Prostate gland (tissue), 2 donors: ENCODE measurements around the gene PANK4.

Source experiments
- POLR2A ChIP-seq: fragments of 450-650 bp; IDR thresholded peaks from one replicate; pipeline ENCODE4 v1.6.1; 2016; ENCODE audit warnings: antibody characterized with exemption, mild to moderate bottlenecking
- POLR2AphosphoS5 ChIP-seq: sonication (generic); formaldehyde crosslinking; IDR thresholded peaks from one replicate; pipeline ENCODE4 v1.6.1; 2017; ENCODE audit warnings: antibody characterized with exemption
- TF ChIP-seq, protein P1 (sequence below), 4 experiments: fragments of 200-600 bp in 2 of 4; fragments of 450-650 bp in 2 of 4; sonication (generic) in 2 of 4; IDR thresholded peaks; 1 replicate in 3 of 4; 2 replicates in 1 of 4; pipeline ENCODE4 v1.5.1; 2016 to 2019; ENCODE audit warnings: antibody characterized with exemption in 4 of 4, mild to moderate bottlenecking in 2 of 4, moderate library complexity in 2 of 4

DNA sequence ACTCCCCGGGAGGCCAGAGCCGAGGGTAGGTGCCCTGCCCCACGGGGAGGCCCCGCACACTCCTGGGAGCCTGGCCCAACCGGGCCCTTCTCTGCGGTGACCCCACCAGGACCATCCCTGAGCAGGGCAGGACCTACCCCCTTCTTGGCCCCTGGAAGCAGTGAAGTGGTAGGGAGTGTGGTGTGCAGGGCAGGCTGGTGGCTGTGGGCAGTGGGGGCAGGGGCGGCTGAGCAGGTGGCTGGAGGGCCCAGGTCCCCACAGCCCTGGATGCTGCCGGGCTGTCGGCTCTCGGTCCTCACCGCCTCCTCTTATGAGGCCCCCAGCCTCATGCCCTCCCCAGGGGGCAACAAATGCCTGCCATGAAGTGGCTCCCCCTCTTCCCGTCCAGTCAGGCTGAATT lies 30.9 kb downstream of the PANK4 start:
- TF ChIP-seq, protein P1, sequence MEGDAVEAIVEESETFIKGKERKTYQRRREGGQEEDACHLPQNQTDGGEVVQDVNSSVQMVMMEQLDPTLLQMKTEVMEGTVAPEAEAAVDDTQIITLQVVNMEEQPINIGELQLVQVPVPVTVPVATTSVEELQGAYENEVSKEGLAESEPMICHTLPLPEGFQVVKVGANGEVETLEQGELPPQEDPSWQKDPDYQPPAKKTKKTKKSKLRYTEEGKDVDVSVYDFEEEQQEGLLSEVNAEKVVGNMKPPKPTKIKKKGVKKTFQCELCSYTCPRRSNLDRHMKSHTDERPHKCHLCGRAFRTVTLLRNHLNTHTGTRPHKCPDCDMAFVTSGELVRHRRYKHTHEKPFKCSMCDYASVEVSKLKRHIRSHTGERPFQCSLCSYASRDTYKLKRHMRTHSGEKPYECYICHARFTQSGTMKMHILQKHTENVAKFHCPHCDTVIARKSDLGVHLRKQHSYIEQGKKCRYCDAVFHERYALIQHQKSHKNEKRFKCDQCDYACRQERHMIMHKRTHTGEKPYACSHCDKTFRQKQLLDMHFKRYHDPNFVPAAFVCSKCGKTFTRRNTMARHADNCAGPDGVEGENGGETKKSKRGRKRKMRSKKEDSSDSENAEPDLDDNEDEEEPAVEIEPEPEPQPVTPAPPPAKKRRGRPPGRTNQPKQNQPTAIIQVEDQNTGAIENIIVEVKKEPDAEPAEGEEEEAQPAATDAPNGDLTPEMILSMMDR (IDR thresholded peaks at IDR 0.05) = no peak
- TF ChIP-seq POLR2A (no peak), POLR2AphosphoS5 (no peak)
